Esophagus muscularis mucosa (tissue), 4 donors: Measurements from ENCODE around the gene HOXA10. TPM values are rescaled to one million over a fixed set of nuclear protein-coding genes. Genes with fewer than 3 reads are reported as not detected.

ENCODE experiments used
- DNase-seq: peaks from one replicate; pipeline ENCODE4 v3.0.0-alpha.2; 2017; ENCODE audit errors: extremely low spot score
- H3K27ac ChIP-seq, 4 donors: fragments of 200-600 bp; sonication (generic); replicated peaks in 1 of 4; 1 replicate in 3 of 4; 2 replicates in 1 of 4; pipeline ENCODE4 v1.5.1; 2016 to 2019; ENCODE audit warnings: mild to moderate bottlenecking in 1 of 4
- H3K27me3 ChIP-seq, 4 donors: fragments of 200-600 bp; sonication (generic); one replicate each; pipeline versions ENCODE4 v1.5.1 to v1.6.0; 2016 to 2019
- H3K36me3 ChIP-seq, 4 donors: fragments of 200-600 bp; sonication (generic); one replicate each; pipeline ENCODE4 v1.5.1; 2016 to 2019
- H3K4me1 ChIP-seq, 4 donors: fragments of 200-600 bp; sonication (generic); one replicate each; pipeline ENCODE4 v1.5.1; 2016 to 2019
- H3K4me3 ChIP-seq, 4 donors: fragments of 200-600 bp; sonication (generic); 1 replicate in 2 of 4; 2 replicates in 2 of 4; pipeline ENCODE4 v1.5.1; 2016 to 2019; ENCODE audit warnings: mild to moderate bottlenecking in 4 of 4, moderate library complexity in 1 of 4
- H3K9me3 ChIP-seq, 4 donors: fragments of 200-600 bp; sonication (generic); 1 replicate in 3 of 4; 2 replicates in 1 of 4; pipeline ENCODE4 v1.5.1; 2016 to 2019
- CTCF ChIP-seq, 3 experiments: fragments of 200-600 bp in 2 of 3; fragments of 450-650 bp in 1 of 3; sonication (generic) in 2 of 3; IDR thresholded peaks; one replicate each; pipeline ENCODE4 v1.5.1; 2017 to 2019; ENCODE audit warnings: antibody characterized with exemption in 3 of 3, mild to moderate bottlenecking in 2 of 3, moderate library complexity in 1 of 3
- EP300 ChIP-seq: sonication (generic); formaldehyde crosslinking; IDR thresholded peaks from one replicate; pipeline ENCODE4 v1.6.1; 2017; ENCODE audit warnings: antibody characterized with exemption
- POLR2A ChIP-seq: fragments of 450-650 bp; IDR thresholded peaks from one replicate; pipeline ENCODE4 v1.6.1; 2017; ENCODE audit warnings: antibody characterized with exemption, moderate library complexity, mild to moderate bottlenecking, low read depth
- POLR2AphosphoS5 ChIP-seq, 2 donors: sonication (generic); formaldehyde crosslinking; IDR thresholded peaks; one replicate each; pipeline ENCODE4 v1.6.1; 2017; ENCODE audit warnings: antibody characterized with exemption in 2 of 2
- WGBS: methylation state at CpG from one replicate; pipeline ENCODE4 v1.1.5; 2018; 5-methylcytosine and 5-hydroxymethylcytosine counted together
- intact Hi-C: fragments of 100-400 bp; cut with DNase I; formaldehyde crosslinking; loops from one replicate; pipeline ENCODE4 v1.15.1; 2023
- total RNA-seq, 4 donors: library from RNA; depleted of rRNA; stranded (reverse); fragments of >200 nt; gene quantifications; one replicate each; pipeline versions ENCODE4 v1.1.0 to v1.2.1, GENCODE V29; 2016

HOXA10 gene
- total RNA-seq, 4 donors from 2014 or later: not detected

- no peaks in the 10 kb centered on the region for H3K36me3 ChIP-seq
- 33% methylated on average over 9 of the region's 9 CpGs for WGBS
- no peak overlapping the region for H3K27ac ChIP-seq
- no peak overlapping the region for H3K4me3 ChIP-seq
- H3K9me3 ChIP-seq: no peaks in the 10 kb centered on the region
- H3K4me1 ChIP-seq: peaks cover 20 to 39% (median 35%) of the 10 kb centered on the region in 4 donors
- no peak for DNase-seq
- TF ChIP-seq CTCF (IDR thresholded peaks at IDR 0.05): no peak
- H3K27me3 ChIP-seq: peaks cover 10 to 100% (median 88%) of the 10 kb centered on the region in 4 donors
- intact Hi-C loops: loop anchor here (5.0 to 10.0 kb wide), 4 partner anchors 727 to 1077 kb away; no protein-coding TSS in a partner anchor
Observed at GRCh38 chr7:27194686-27195379, 20.7 kb upstream of the HOXA10 start.

DNA sequence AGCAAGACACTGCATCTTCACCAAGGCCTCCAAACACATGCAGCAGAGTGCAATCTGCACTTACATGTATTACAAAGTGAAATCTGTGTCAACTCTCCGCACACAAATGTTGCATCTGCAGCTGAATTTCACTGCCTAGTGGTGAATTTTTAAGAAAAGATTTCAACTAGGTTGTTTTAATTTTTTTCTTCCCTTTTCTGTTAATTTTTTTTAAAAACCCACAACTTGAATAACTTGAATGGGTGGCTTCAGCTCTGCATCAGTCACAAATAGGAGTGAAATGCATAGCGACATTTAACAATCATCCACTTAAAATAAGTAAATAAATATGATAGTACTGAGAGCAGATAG lies 19.9 kb upstream of the HOXA10 start:
- Histone ChIP-seq H3K4me1 (peaks cover 19 to 37% (median 34%) of the 10 kb centered on the region in 4 donors), H3K27ac (no peak overlapping the region), H3K4me3 (no peak overlapping the region), H3K27me3 (peaks cover 6 to 100% (median 92%) of the 10 kb centered on the region in 4 donors), H3K36me3 (no peaks in the 10 kb centered on the region), H3K9me3 (no peaks in the 10 kb centered on the region)
- intact Hi-C loops: loop anchor here (10.0 kb wide), 2 partner anchors 831 to 901 kb away; no protein-coding TSS in a partner anchor
- TF ChIP-seq EP300 (no peak), POLR2A (no peak), POLR2AphosphoS5 (IDR thresholded peaks at IDR 0.05) (no peak), CTCF (IDR thresholded peaks at IDR 0.05) (no peak)
- DNase-seq: no peak
- 27% methylated on average over 2 of the region's 2 CpGs for whole genome bisulfite sequencing

DNA sequence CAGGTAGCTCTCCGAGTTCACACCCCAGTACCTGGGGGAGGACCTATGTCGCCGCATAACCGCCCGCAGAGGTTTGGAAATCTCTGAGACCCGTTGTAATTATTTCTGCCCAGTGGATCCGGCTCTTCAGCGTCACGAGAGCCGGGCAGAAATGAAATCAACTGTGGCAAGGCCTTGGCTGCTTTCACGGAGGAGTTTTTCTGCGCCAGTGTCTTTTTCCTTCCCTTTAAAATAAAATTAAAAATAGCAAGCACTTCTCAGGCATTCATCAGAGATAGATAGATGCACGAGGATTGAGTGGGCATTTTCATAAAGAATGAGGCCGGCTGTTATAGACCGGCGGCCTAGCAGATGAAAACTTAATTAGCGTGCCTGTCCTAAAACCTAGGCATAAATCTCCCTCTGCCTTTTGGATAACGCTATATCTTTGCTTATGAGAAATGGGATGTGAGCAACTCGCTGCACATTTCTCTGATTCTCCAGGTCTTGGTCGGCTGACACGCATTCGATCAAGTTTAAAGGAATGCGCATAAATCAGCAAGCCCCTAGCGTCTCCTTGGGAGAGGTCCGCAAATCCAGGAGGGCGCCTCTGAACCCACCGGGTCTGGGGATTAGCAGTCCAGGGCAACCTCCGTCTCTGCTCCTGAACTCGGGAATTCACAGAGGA lies 19.3 kb upstream of the HOXA10 start:
- Histone ChIP-seq H3K4me3 (peak overlapping the region in 3 of 4 donors; percentile 33 to 49 (median 40)), H3K27me3 (peaks cover under 1 to 100% (median 92%) of the 10 kb centered on the region in 4 donors), H3K36me3 (no peaks in the 10 kb centered on the region), H3K4me1 (peaks cover 20 to 37% (median 34%) of the 10 kb centered on the region in 4 donors), H3K27ac (no peak overlapping the region), H3K9me3 (no peaks in the 10 kb centered on the region)
- WGBS: 22% methylated on average over 29 of the region's 29 CpGs
- TF ChIP-seq POLR2A (no peak), EP300 (no peak), CTCF (IDR thresholded peaks at IDR 0.05) (no peak), POLR2AphosphoS5 (IDR thresholded peaks at IDR 0.05) (no peak)
- intact Hi-C loops: loop anchor here (10.0 kb wide), 2 partner anchors 831 to 901 kb away; no protein-coding TSS in a partner anchor
- DNase-seq: no peak

DNA sequence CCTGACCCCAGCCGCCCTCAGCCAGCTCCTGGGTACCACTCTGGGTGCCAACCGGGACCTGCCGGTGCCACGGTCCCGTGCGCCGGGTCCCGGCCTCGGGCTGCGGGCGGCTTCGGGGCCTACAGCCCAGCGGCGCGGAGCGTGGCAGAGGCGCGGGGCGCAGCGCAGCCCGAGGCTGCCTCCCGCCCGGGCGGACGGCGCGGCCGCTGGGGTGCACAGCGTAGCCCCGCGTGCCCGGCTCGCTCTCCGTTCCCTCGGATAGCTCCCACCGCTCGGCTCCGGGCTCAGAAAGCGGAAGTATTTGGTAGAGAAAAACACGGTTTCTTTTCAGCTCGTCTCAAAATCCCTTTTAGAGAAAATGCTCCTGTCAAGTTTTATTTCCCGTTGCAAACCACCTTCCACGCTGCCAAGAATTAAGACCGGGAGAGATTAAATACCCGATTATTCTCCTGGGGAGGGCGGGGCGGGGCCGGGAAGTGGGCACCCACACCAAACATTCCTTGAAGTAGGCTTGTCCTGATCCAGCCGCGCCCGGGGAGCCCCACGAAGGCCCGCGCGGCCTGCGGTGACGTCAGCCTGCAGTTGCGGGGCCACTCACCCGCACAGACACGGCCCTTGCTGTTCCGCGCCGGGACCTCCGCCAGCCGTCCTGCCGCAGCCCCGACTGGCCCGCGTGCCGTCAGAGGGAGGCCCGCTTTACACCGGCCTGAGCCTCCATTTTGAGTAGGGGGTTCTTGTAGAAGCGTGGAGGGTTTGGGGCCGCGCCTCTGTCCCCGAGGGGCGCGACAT lies 18.6 kb upstream of the HOXA10 start:
- Histone ChIP-seq H3K4me1 (peaks cover 26 to 40% (median 37%) of the 10 kb centered on the region in 4 donors), H3K27ac (no peak overlapping the region), H3K27me3 (peaks cover 0 to 100% (median 92%) of the 10 kb centered on the region in 4 donors), H3K36me3 (no peaks in the 10 kb centered on the region), H3K4me3 (peak overlapping the region; percentile 31 to 49 (median 36)), H3K9me3 (no peaks in the 10 kb centered on the region)
- DNase-seq: no peak
- no peak for TF ChIP-seq POLR2A
- WGBS: under 1% methylated on average over 27 of the region's 78 CpGs
- intact Hi-C loops: loop anchor here (10.0 kb wide), 2 partner anchors 832 to 902 kb away; no protein-coding TSS in a partner anchor
